Liver (tissue), 9 donors: ENCODE data around the gene SMYD1. TPM values are rescaled to one million over a fixed set of nuclear protein-coding genes. Genes with fewer than 3 reads are reported as not detected.

ENCODE experiments used
- DNase-seq: peaks from one replicate; pipeline ENCODE4 v3.0.0-alpha.2; 2017; ENCODE audit warnings: low spot score
- H3K27ac ChIP-seq, 2 donors: one replicate each; pipeline ENCODE4 v1.7.0; 2013; ENCODE audit warnings: inconsistent platforms in 2 of 2, low read length in 2 of 2, control low read depth in 1 of 2, low read depth in 1 of 2, mild to moderate bottlenecking in 1 of 2
- H3K27me3 ChIP-seq, 4 donors: one replicate each; pipeline versions ENCODE4 v1.6.1 to v1.7.0; 2013; ENCODE audit warnings: low read length in 3 of 4, inconsistent platforms in 1 of 4, mild to moderate bottlenecking in 1 of 4, moderate library complexity in 1 of 4; ENCODE audit not compliant: control insufficient read depth in 4 of 4, insufficient read depth in 4 of 4
- H3K36me3 ChIP-seq, 4 donors: one replicate each; pipeline versions ENCODE4 v1.6.1 to v1.7.0; 2013; ENCODE audit warnings: low read length in 3 of 4, mild to moderate bottlenecking in 3 of 4, low read depth in 1 of 4, moderate library complexity in 1 of 4; ENCODE audit not compliant: control insufficient read depth in 4 of 4, insufficient read depth in 3 of 4
- H3K4me1 ChIP-seq, 4 donors: one replicate each; pipeline versions ENCODE4 v1.6.1 to v1.7.0; 2013; ENCODE audit warnings: low read length in 3 of 4, mild to moderate bottlenecking in 3 of 4, moderate library complexity in 1 of 4; ENCODE audit not compliant: control insufficient read depth in 4 of 4, insufficient read depth in 4 of 4
- H3K4me3 ChIP-seq, 3 donors: one replicate each; pipeline versions ENCODE4 v1.6.1 to v1.7.0; 2013; ENCODE audit warnings: low read length in 3 of 3, control low read depth in 1 of 3, low read depth in 1 of 3, mild to moderate bottlenecking in 1 of 3
- H3K9ac ChIP-seq, 2 donors: one replicate each; pipeline ENCODE4 v1.7.0; 2013; ENCODE audit warnings: low read length in 2 of 2, mild to moderate bottlenecking in 2 of 2, moderate library complexity in 2 of 2, control low read depth in 1 of 2, low read depth in 1 of 2
- H3K9me3 ChIP-seq, 4 donors: one replicate each; pipeline versions ENCODE4 v1.6.1 to v1.7.0; 2013; ENCODE audit warnings: low read length in 3 of 4; ENCODE audit not compliant: control insufficient read depth in 4 of 4
- EGR1 ChIP-seq, 2 donors: IDR thresholded peaks; 2 replicates each; pipeline ENCODE4 v1.6.1; 2016 to 2018; ENCODE audit warnings: antibody characterized with exemption in 2 of 2, low read depth in 2 of 2
- FOXA1 ChIP-seq: IDR thresholded peaks from 2 replicates; pipeline ENCODE4 v1.6.1; 2016; ENCODE audit warnings: antibody characterized with exemption
- FOXA2 ChIP-seq: IDR thresholded peaks from 2 replicates; pipeline ENCODE4 v1.6.1; 2016; ENCODE audit warnings: antibody characterized with exemption
- GABPA ChIP-seq, 2 donors: IDR thresholded peaks in 1 of 2; conservative IDR thresholded peaks in 1 of 2; 2 replicates each; pipeline ENCODE4 v1.6.1; 2016; ENCODE audit warnings: antibody characterized with exemption in 2 of 2, mild to moderate bottlenecking in 1 of 2, moderate library complexity in 1 of 2
- HNF4A ChIP-seq, 2 donors: conservative IDR thresholded peaks; 2 replicates each; pipeline ENCODE4 v1.6.1; 2016; ENCODE audit warnings: antibody characterized with exemption in 2 of 2, mild to moderate bottlenecking in 2 of 2
- HNF4G ChIP-seq: IDR thresholded peaks from 2 replicates; pipeline ENCODE4 v1.6.1; 2016; ENCODE audit warnings: antibody characterized with exemption
- JUND ChIP-seq, 2 donors: IDR thresholded peaks; 2 replicates each; pipeline ENCODE4 v1.6.1; 2016; ENCODE audit warnings: antibody characterized with exemption in 2 of 2
- MAX ChIP-seq: IDR thresholded peaks from 2 replicates; pipeline ENCODE4 v1.6.1; 2016; ENCODE audit warnings: antibody characterized with exemption
- NR2F2 ChIP-seq: IDR thresholded peaks from 2 replicates; pipeline ENCODE4 v1.6.1; 2016; ENCODE audit warnings: antibody characterized with exemption
- RAD21 ChIP-seq, 2 donors: IDR thresholded peaks; 2 replicates each; pipeline ENCODE4 v1.6.1; 2016; ENCODE audit warnings: antibody characterized with exemption in 2 of 2, mild to moderate bottlenecking in 2 of 2
- REST ChIP-seq: IDR thresholded peaks from 2 replicates; pipeline ENCODE4 v1.6.1; 2016; ENCODE audit warnings: antibody characterized with exemption, mild to moderate bottlenecking
- RXRA ChIP-seq, 2 donors: IDR thresholded peaks; 2 replicates each; pipeline ENCODE4 v1.6.1; 2017 to 2018; ENCODE audit warnings: antibody characterized with exemption in 2 of 2, mild to moderate bottlenecking in 1 of 2
- SP1 ChIP-seq: IDR thresholded peaks from 2 replicates; pipeline ENCODE4 v1.6.1; 2018; ENCODE audit warnings: antibody characterized with exemption, mild to moderate bottlenecking
- TAF1 ChIP-seq: conservative IDR thresholded peaks from 2 replicates; pipeline ENCODE4 v1.6.1; 2016; ENCODE audit warnings: antibody characterized with exemption, mild to moderate bottlenecking
- YY1 ChIP-seq: IDR thresholded peaks from 2 replicates; pipeline ENCODE4 v1.6.1; 2016; ENCODE audit warnings: antibody characterized with exemption, mild to moderate bottlenecking
- ZBTB33 ChIP-seq: IDR thresholded peaks from 2 replicates; pipeline ENCODE4 v1.6.1; 2016; ENCODE audit warnings: antibody characterized with exemption
- WGBS: extraction: QIAGEN DNeasy Blood & Tissue Kit; methylation state at CpG from one replicate; pipeline ENCODE4 v1.1.7; 2013; 5-methylcytosine and 5-hydroxymethylcytosine counted together
- polyA plus RNA-seq, 2 donors: library from polyadenylated mRNA; stranded (reverse) in 1 of 2; unstranded in 1 of 2; fragments of 200-250 nt in 1 of 2; fragments of >200 nt in 1 of 2; fragmentation: Nextera tagmentation in 1 of 2; extraction: Ambion mirVana in 1 of 2; gene quantifications; one replicate each; pipeline versions ENCODE4 v1.2.1 to v1.2.3, GENCODE V29; 2013 to 2015
- total RNA-seq, 2 donors: library from RNA; depleted of rRNA; stranded (reverse); fragments of >200 nt; gene quantifications; one replicate each; pipeline ENCODE4 v1.2.3, GENCODE V29; 2014
- TF ChIP-seq, protein P1 (sequence below): fragments of 150-350 bp; IDR thresholded peaks from 2 replicates; pipeline ENCODE4 v1.5.1; 2017; ENCODE audit warnings: improper control_type of control experiment, low read depth, low read length; ENCODE audit not compliant: missing input control
- TF ChIP-seq, protein P2 (sequence below): IDR thresholded peaks from 2 replicates; pipeline ENCODE4 v1.6.1; 2016; ENCODE audit warnings: antibody characterized with exemption
- donor health status: healthy.
- donor health status: healthy.
- donor health status: healthy.
- donor health status: healthy.
- donor health status: healthy.

SMYD1 gene
- total and polyA plus RNA-seq, 4 donors: not detected

GRCh38 chr2:88137833-88138232 is 70.2 kb downstream of the SMYD1 start:
- peak overlapping the region; percentile 82 to 90 for H3K27ac ChIP-seq
- no peaks in the 10 kb centered on the region for H3K36me3 ChIP-seq
- TF ChIP-seq, protein P1, sequence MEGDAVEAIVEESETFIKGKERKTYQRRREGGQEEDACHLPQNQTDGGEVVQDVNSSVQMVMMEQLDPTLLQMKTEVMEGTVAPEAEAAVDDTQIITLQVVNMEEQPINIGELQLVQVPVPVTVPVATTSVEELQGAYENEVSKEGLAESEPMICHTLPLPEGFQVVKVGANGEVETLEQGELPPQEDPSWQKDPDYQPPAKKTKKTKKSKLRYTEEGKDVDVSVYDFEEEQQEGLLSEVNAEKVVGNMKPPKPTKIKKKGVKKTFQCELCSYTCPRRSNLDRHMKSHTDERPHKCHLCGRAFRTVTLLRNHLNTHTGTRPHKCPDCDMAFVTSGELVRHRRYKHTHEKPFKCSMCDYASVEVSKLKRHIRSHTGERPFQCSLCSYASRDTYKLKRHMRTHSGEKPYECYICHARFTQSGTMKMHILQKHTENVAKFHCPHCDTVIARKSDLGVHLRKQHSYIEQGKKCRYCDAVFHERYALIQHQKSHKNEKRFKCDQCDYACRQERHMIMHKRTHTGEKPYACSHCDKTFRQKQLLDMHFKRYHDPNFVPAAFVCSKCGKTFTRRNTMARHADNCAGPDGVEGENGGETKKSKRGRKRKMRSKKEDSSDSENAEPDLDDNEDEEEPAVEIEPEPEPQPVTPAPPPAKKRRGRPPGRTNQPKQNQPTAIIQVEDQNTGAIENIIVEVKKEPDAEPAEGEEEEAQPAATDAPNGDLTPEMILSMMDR: no peak
- TF ChIP-seq SP1 (no peak), JUND (IDR thresholded peaks at IDR 0.05) (no peak), RXRA (IDR thresholded peaks at IDR 0.05) (no peak), HNF4A (conservative IDR thresholded peaks at IDR 0.05) (no peak), NR2F2 (no peak)
- no peaks in the 10 kb centered on the region for H3K9me3 ChIP-seq
- 94% methylated on average over 4 of the region's 4 CpGs for WGBS
- H3K9ac ChIP-seq: no peak overlapping the region
- peaks cover 6 to 63% (median 48%) of the 10 kb centered on the region in 4 donors for H3K4me1 ChIP-seq
- no peak for DNase-seq
- peak overlapping the region in 2 of 3 donors; percentile 16 to 42 for H3K4me3 ChIP-seq
- H3K27me3 ChIP-seq: no peaks in the 10 kb centered on the region

DNA sequence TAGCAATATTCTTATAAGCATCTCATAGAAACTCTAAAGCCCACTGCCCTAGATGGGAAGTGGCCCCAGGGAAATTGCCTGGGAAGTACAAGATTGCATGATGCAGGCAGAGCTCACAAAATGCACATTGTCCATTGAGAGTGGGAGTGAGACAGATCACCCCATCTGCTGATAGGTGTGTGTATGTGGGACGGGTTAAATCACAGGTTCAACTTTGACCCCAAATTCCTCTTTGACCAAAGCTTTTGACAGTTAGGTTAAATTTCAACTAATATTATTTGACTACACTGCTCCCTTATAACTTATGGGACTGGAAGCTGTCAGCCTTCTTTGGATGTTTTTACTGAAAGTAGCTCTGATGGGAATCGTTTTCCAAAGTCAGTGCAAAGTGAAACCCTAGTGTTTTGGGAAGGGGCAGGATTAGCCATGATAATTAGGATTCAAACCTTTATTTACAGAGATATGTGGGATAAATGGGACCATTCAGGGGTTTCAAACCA is 71.6 kb downstream of the SMYD1 start:
- peaks cover 4 to 61% (median 42%) of the 10 kb centered on the region in 4 donors for H3K4me1 ChIP-seq
- DNase-seq: no peak
- H3K27ac ChIP-seq: peak overlapping the region; percentile 82 to 90
- TF ChIP-seq, protein P1: no peak
- TF ChIP-seq FOXA1: peak; percentile 19
- TF ChIP-seq, protein P2, sequence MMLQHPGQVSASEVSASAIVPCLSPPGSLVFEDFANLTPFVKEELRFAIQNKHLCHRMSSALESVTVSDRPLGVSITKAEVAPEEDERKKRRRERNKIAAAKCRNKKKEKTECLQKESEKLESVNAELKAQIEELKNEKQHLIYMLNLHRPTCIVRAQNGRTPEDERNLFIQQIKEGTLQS: no peak
- peak; percentile 76 to 89 for TF ChIP-seq HNF4A (conservative IDR thresholded peaks at IDR 0.05)
- peak; percentile 63 for TF ChIP-seq TAF1
- TF ChIP-seq GABPA (IDR thresholded peaks at IDR 0.05 in 1 of 2, conservative IDR thresholded peaks at IDR 0.05 in 1 of 2): no peak
- TF ChIP-seq EGR1 (IDR thresholded peaks at IDR 0.05; ENCODE audit: low read depth in 2 of 2): peak; percentile 32 to 56
- peak; percentile 85 for TF ChIP-seq YY1
- peak in 1 of 2 donors; percentile 47 for TF ChIP-seq JUND (IDR thresholded peaks at IDR 0.05)
- no peak for TF ChIP-seq FOXA2
- peak; percentile 44 to 50 for TF ChIP-seq RAD21 (IDR thresholded peaks at IDR 0.05)
- TF ChIP-seq HNF4G: no peak
- peak; percentile 89 for TF ChIP-seq REST
- peak; percentile 61 for TF ChIP-seq NR2F2
- TF ChIP-seq SP1: peak; percentile 91
- TF ChIP-seq MAX: peak; percentile 69
- TF ChIP-seq ZBTB33: peak; percentile 73
- TF ChIP-seq RXRA (IDR thresholded peaks at IDR 0.05): peak; percentile 88 to 96
- H3K36me3 ChIP-seq: no peaks in the 10 kb centered on the region
- peak overlapping the region in 1 of 2 donors; percentile 70 for H3K9ac ChIP-seq
- WGBS: 26% methylated on average over 2 of the region's 2 CpGs
- no peaks in the 10 kb centered on the region for H3K27me3 ChIP-seq
- peak overlapping the region; percentile 5 to 15 (median 13) for H3K4me3 ChIP-seq
- H3K9me3 ChIP-seq: no peaks in the 10 kb centered on the region
